Epithelial cell of proximal tubule (primary cell): ENCODE measurements around the gene PLPPR1. TPM values are rescaled to one million over a fixed set of nuclear protein-coding genes. Genes with fewer than 3 reads are reported as not detected.
"Not testable (repeated sequence)": the region's sequence is repeated elsewhere in the genome, so short reads cannot be mapped to it uniquely, and the experiment has no call there.

Experiments used
- DNase-seq: peaks from one replicate; pipeline ENCODE4 v3.0.0-alpha.2; 2011; ENCODE audit warnings: low read depth
- H3K4me3 ChIP-seq: 2 replicates; pipeline ENCODE4 v1.5.1; 2011; ENCODE audit warnings: low read depth, mild to moderate bottlenecking, low read length
- total RNA-seq: library from RNA; depleted of rRNA; stranded (reverse); fragments of >200 nt; gene quantifications from 2 replicates; pipeline ENCODE4 v1.2.3, GENCODE V29; 2015
- TF ChIP-seq, protein P1 (sequence below): conservative IDR thresholded peaks from 2 replicates; pipeline ENCODE4 v1.5.1; 2012; ENCODE audit warnings: low read depth, mild to moderate bottlenecking, low read length

The PLPPR1 gene
- total RNA-seq, 1 donor from 2014 or later: not detected

DNA sequence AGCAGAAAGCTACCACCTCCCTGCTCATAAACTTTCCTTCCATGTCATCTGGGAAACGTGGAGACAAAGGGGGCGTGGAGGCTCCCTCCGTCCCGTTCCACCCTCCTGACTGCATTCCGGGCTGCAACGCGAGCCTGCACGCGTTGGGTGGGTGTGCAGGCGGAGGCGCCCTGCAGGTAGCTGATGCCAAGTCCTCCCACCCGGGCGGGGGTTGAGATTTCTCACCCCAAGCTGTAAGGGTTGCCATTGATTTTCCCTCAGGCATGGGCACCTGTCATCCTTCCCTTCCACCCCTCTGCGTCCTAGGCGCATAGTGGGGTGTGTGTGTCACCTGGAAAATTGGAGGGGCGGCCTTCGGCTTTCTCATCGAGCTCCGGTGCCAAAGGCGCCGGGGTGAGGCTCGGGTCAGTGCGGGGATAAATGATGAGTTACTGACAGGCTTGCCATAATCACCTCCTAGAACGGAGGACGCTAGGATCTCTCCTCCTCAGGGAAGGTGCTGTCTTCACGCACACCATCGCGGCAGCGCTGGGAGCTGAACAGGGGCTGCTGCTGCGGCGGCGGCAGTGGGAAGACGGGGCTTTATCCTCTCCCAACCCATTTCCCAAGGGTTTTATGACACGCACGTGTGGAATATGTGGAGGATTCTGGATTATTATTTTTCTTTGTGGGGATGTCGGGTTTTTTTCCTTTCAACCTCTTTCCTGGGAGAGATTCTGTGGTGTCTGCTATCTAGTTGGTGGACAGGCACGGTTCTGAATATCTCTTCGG is 973 bp downstream of the PLPPR1 start:
- H3K4me3 ChIP-seq: peak overlapping the region; percentile 63
- TF ChIP-seq, protein P1, sequence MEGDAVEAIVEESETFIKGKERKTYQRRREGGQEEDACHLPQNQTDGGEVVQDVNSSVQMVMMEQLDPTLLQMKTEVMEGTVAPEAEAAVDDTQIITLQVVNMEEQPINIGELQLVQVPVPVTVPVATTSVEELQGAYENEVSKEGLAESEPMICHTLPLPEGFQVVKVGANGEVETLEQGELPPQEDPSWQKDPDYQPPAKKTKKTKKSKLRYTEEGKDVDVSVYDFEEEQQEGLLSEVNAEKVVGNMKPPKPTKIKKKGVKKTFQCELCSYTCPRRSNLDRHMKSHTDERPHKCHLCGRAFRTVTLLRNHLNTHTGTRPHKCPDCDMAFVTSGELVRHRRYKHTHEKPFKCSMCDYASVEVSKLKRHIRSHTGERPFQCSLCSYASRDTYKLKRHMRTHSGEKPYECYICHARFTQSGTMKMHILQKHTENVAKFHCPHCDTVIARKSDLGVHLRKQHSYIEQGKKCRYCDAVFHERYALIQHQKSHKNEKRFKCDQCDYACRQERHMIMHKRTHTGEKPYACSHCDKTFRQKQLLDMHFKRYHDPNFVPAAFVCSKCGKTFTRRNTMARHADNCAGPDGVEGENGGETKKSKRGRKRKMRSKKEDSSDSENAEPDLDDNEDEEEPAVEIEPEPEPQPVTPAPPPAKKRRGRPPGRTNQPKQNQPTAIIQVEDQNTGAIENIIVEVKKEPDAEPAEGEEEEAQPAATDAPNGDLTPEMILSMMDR: no peak
- no peak for DNase-seq

DNA sequence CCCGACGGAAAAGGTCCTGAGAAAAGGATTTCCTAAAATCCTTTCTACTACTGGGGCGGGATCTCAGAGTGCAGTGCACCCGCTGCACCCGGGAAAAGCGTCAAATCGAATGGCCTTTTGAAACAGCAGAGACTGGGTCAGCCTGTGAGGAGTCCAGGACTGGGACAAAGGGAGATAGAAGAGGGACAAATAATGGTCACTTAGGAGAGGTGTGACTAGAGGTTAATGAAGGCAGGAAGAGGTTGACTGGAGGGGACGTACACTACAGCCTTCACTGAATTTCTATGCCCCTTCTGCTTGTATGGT is 1.5 kb downstream of the PLPPR1 start:
- no peak overlapping the region for H3K4me3 ChIP-seq
- DNase-seq: no peak
- TF ChIP-seq, protein P1: no peak

DNA sequence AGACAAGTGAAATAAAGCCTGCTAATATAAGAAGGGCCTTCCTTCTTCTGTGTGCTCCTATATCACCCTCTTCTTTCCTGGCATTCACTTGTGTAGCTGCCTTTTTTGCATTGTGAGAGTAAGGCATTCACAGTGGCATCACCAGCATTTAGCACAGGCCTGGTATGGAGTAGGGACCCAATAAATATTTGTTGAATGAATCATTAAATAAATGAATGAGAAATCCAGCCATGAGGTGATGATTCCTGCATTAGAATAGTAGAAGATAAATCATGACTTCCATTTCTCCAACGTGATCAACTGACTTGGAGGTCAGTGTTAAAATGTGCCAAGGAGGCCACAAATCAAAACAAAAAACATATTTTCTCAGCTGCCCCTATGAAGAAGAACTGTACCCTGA is 3.9 kb downstream of the PLPPR1 start:
- no peak for DNase-seq
- H3K4me3 ChIP-seq: no peak overlapping the region
- TF ChIP-seq, protein P1: no peak

DNA sequence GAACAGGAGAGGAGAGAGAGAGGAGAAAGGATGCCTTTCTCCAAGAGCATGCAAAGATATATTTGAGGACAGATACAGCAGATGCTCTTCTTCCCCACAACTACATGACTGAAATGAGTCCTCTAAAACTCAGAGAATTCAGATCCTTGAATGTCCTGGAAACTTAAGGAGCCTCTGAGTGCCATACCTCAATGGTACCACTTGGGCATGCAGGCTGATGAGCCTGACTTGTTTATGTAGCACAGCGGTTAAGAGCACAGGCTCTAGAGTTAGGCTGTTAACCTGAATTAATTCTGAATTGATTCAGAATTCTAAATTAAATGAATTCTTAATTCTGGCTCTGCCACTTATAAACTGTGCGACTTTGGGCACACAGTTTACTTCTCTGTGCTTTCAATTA is 5.7 kb downstream of the PLPPR1 start:
- no peak for DNase-seq
- no peak overlapping the region for H3K4me3 ChIP-seq
- TF ChIP-seq, protein P1: no peak

DNA sequence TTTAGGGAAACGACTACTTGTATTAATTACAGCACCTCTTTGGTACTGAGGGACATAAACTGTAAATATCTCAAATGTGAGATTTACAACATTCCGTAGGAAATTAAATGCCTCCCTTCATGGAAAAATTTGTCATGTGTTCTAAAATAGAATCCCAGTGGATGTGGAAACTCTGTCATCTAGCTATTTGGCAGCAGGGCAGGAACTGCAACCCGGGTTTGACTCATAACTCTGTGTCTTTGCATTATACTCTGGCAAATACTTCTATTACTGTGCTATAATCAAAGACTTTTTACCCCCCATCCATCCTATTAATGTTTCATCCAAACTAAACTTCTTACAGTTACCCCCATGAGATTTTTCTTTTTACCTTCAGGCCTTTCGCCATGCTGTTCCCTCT is 6.6 kb downstream of the PLPPR1 start:
- TF ChIP-seq, protein P1: no peak
- no peak overlapping the region for H3K4me3 ChIP-seq

DNA sequence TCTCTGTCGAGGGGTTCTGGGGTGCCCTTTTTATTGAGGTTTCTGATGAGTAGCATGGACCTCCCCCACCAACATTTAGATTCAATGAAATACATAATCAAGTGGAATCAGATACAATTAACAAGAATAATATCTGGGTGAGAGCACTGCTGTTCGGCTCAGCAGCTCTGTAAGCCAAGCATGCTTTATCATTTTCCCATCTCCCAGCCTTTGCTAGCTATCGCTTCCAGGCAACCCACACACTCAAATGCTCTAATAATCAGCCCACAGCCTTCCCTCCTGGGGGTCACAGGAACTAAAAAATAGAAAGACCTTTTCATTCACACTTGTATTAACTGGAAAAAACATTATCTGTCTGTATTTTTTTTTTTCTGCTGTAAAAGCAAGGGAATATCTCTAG is 8.9 kb downstream of the PLPPR1 start:
- DNase-seq: no peak
- TF ChIP-seq, protein P1: no peak
- no peak overlapping the region for H3K4me3 ChIP-seq

More for the DNA sequence above, 6.6 kb downstream of the PLPPR1 start:
- no peak for DNase-seq

DNA sequence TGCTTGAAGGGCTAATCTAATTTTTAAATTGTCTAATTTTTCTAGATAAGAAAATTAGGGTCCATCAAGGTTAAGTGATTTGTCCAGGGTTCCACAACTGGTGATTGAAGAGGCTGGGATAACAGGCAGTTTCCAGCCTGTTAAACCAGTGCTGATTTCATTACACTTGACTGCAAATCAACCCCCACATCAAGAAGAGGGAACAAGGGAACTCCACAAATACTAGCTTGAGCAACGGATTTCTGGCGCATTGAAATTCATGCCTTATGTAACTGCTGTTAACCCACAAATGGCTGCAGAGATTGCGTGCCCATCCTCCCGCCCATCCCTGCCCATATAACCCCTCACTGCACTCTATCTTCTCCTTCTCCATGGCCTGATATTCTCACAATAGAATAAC is 10.0 kb downstream of the PLPPR1 start:
- TF ChIP-seq, protein P1: no peak
- H3K4me3 ChIP-seq: no peak overlapping the region
- DNase-seq: no peak

DNA sequence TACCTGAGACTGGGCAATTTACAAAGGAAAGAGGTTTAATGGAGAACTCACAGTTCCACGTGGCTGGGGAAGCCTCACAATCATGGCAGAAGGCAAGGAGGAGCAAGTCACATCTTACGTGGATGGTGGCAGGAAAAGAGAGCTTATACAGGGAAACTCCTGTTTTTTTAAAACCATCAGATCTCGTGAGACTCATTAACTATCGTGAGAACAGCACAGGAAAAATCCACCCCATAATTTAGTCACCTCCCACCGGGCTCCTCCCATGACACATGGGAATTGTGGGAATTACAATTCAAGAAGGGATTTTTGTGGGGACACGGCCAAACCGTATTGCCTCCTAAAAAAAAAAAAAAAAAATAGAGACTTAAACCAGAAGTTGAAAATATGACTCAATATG is 11.1 kb downstream of the PLPPR1 start:
- not testable (repeated sequence) for H3K4me3 ChIP-seq, DNase-seq
